Islet of Langerhans (tissue), 1 donor: ENCODE data around the gene TMEM256.
"Not testable (repeated sequence)": the region's sequence is repeated elsewhere in the genome, so short reads cannot be mapped to it uniquely, and the experiment has no call there.

ENCODE experiments used
- FAIRE-seq: peaks from one replicate; lab custom pipeline; 2011; peaks lifted over from hg19 to GRCh38; lab: Jason Lieb, UNC

TMEM256 gene

DNA sequence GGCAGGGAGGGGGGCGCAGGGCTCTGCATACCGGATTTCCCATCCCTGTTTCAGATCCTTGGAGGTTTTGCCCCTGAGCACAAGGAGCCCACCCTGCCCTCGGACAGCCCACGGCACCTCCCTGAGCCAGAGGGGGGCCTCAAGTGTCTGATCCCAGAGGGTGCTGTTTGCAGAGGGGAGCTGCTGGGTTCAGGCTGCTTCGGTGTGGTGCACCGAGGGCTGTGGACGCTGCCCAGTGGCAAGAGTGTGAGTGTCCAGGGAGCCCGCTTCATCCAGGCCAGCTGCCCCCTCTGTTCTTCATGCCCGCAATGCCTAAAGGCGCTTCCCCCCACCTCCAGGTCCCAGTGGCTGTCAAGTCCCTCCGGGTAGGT, 20.5 kb downstream of the TMEM256 start:
- no peak for FAIRE-seq

- FAIRE-seq = no peak
These were observed 21.0 kb downstream of the TMEM256 start for GRCh38 chr17:7382901-7383300.

GRCh38 chr17:7380855-7381683, 22.8 kb downstream of the TMEM256 start, which contains the start of gene TNK1:
TNK1 (plus strand) TSS chr17:7381089; CDS start chr17:7382927, 1,838 bp downstream.
- no peak for FAIRE-seq

- FAIRE-seq = no peak
These were observed 23.6 kb downstream of the TMEM256 start for GRCh38 chr17:7380321-7380720.

GRCh38 chr17:7379134-7379533, 24.8 kb downstream of the TMEM256 start:
- no peak for FAIRE-seq

GRCh38 chr17:7374353-7374752, 29.5 kb downstream of the TMEM256 start:
- no peak for FAIRE-seq

DNA sequence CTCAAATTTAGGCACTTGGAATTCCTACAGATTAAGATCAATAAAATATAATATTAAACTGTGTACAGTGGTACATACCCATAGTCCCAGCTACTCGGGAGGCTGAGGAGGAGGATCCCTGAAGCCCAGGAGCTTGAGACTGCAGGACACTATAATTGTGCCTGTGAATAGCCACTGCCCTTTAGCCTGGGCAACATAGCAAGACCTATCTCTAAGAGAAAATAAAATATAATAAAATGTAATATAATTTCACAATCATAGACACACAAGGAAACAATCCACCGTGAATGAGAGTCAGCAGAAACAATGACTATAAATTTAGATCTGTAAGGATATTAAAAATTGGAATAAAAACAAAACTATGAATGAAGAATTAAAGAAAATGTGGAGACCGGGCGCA, 33.0 kb downstream of the TMEM256 start:
- no peak for FAIRE-seq

DNA sequence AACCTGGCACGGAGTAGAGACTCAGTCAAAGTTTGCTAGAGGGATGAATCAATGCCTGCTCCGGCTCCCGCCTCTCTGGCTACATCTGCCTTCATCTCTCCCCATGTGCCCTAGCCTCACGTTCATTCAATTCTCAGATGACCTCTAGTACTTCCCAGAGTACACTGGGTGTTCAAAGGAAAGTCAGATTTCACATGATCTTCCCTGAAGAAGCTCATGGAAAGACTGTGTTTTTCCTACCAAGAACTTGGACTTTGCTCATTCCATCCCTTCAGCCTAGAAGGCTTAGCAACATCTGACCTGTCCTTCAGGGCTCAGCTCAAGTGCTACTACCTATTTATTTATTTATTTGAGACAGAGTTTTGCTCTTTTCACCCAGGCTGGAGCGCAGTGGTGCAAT, 34.1 kb downstream of the TMEM256 start:
- no peak for FAIRE-seq

GRCh38 chr17:7368599-7368994, 35.3 kb downstream of the TMEM256 start:
- not testable (repeated sequence) for FAIRE-seq

- FAIRE-seq = no peak
These were observed 35.8 kb downstream of the TMEM256 start for GRCh38 chr17:7367918-7368598.

DNA sequence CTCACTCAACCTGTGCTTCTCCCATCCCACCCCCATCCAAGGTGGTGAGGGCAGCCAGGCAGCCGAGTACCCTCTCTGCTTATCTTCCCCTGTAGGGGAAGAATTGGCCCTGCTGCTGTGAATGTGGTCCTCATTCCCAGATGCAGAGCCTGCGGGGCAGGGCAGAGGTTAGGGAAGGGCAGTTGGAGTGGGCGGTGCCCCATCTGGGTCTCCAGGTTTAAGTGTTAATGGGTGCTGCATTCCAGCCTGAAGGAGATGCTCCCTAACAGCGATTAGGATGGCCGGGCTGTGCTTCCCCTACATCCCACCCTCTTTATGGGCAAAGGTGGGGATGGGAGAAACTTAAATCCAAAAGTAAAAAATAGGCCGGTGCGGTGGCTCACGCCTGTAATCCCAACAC, 36.8 kb downstream of the TMEM256 start:
- no peak for FAIRE-seq

DNA sequence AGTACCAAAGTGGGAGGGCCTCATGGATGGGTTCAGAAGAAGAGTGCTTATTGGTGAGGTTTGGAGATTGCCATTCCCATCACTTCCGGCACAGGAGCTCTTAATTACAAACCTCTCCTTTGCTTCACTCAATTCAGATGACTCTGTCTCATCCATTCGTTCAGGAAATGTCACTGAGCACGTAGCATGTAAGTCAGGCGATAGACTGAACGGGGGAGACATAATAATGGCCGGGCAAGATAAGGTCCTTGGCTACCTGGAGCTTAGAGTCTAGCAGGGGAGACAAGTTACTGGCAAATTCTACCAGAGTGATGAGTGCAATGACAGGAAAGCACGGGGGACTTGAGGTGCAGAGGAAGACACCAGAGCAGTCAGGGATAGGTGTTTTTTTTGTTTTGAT, 37.9 kb downstream of the TMEM256 start:
- not testable (repeated sequence) for FAIRE-seq

DNA sequence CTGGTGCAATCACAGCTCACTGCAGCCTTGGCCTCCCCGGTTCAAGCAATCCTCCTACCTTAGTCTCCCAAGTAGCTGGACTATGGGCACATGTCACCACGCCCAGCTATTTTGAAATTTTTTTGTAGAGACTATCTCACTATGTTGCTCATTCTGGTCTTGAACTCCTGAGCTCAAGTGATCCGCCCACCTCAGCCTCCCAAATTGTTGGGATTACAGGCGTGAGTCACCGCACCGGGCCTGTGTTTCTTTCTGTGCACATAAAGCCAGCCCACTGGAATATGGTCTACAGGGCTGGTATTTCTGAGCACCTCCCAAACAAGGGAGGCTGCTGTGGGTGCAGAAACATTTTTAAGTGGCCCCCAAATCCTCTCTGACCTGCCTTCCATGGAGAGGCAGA, 40.6 kb downstream of the TMEM256 start:
- FAIRE-seq = no peak

DNA sequence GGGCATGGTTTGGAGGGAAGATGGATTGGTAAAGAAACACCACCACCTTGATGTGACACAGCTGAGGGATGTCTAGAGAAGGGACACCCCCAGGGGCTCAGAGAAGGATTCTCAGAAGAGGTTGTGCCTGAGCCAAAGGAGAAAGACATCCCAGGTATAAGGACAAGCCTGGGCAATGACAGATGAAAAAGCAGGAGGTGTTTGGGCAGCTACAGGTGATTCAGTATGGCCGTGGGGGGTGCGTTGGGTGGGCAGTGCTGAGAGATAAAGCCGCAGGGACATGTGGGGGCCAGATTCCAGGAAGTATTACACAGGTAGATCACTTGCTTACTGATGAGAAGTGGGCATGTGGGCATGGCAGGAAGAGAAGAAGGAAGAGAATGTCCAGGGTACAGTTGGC, 42.0 kb downstream of the TMEM256 start:
- no peak for FAIRE-seq

DNA sequence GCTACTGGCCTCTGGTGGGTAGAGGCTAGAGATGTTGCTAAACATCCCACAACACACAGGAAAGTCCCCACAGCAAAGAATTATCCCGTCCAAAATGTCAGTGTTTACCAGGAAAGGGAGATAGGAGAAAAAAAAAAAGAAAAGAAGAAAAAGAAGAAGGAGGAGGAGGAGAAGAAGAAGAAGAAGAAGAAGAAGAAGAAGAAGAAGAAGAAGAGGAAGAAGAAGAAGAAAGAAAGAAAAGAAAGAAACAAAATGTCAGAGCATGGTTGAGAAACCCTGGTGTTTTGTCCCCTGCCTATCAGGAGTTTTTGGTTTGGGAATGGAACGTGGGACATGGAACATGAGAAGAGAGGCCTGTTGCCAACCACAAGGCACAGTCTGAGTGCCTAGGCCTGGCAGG, 46.5 kb downstream of the TMEM256 start:
- FAIRE-seq = no peak

DNA sequence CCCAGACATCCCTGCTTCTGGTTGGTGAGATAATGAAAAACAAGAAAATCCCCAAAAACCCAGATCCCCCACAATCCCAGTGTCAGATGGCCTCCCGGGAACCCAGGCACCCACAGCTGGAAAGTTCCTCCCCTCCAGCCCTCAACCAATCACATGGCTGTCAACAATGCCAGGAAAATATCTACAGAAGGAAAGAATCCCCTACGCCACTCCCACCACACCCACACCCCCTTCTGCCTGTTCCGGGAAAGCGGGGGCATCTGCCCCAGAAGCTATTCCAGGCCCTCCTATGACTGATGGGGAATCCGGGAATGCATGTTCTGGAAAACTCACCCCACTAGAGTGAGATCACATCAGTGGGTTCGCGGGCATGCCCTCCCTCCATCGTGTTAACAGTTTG, 47.1 kb downstream of the TMEM256 start:
- FAIRE-seq = no peak

DNA sequence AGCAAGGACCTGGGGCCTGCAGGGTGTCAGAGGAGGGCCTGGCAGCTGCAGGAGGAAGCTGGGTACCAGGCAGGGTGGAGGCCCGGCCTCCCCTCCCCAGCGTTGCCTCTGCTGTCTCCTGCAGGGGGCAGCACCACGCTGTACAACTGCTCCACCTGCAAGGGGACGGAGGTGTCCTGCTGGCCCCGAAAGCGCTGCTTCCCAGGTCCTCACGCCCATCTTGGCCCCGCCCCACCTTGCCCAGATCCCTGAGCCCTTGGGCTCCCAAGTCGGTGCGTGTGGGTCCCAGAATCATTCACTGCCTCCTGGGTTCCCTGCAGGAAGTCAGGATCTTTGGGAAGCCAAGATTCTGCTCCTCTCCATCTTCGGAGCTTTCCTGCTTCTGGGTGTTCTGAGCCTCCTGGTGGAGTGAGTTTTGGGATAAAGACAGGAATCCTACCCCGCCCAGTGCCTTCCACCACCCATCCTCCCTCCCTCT, 47.8 kb downstream of the TMEM256 start:
- no peak for FAIRE-seq

GRCh38 chr17:7355573-7355972, 48.3 kb downstream of the TMEM256 start:
- FAIRE-seq = no peak

GRCh38 chr17:7355053-7355452, 48.8 kb downstream of the TMEM256 start, which contains the start of gene TMEM95:
TMEM95 (plus strand) TSS chr17:7355156; CDS start chr17:7355205, 49 bp downstream.
- no peak for FAIRE-seq

- no peak for FAIRE-seq
These were observed 49.5 kb downstream of the TMEM256 start for GRCh38 chr17:7354262-7354843.
